A549 (cell line): ENCODE data around the gene OR8S1. TPM values are rescaled to one million over a fixed set of nuclear protein-coding genes. Genes with fewer than 3 reads are reported as not detected.

Experiments used
- ATAC-seq, 2 experiments: fragments of 200-7000 bp in 1 of 2; fragments of >200 bp in 1 of 2; cut with Nextera tagmentation in 1 of 2; cut with Tn5 transposase in 1 of 2; 3 replicates each; pipeline versions ENCODE4 v1.8.0 to v1.9.1; 2018 to 2020; ENCODE audit warnings: mild to moderate bottlenecking in 1 of 2, moderate library complexity in 1 of 2
- CTCF ChIA-PET: fragments of 300-600 bp; sonication (Branson Sonifier 250); formaldehyde crosslinking; extraction: SDS; loops from one replicate; lab custom pipeline; 2021; ENCODE audit warnings: antibody characterized with exemption, inconsistent platforms; lab: Yijun Ruan, JAX
- POLR2A ChIA-PET: fragments of 350-600 bp; formaldehyde crosslinking; extraction: SDS; loops from one replicate; lab custom pipeline; 2021; ENCODE audit warnings: antibody characterized with exemption, inconsistent platforms; lab: Yijun Ruan, JAX
- DNase-seq, 2 experiments: peaks; one replicate each; pipeline versions ENCODE4 v3.0.0 to v3.0.0-alpha.2; 2011 to 2016; ENCODE audit warnings: low read depth in 1 of 2, low spot score in 1 of 2
- FAIRE-seq: peaks from 2 replicates; lab custom pipeline; 2011; peaks lifted over from hg19 to GRCh38; lab: Jason Lieb, UNC
- H3K27ac ChIP-seq, 2 experiments: fragments of >200 bp; sonication (Bioruptor Twin); formaldehyde crosslinking; 3 replicates each; pipeline ENCODE4 v1.5.1; 2016 to 2017
- H3K4me1 ChIP-seq: fragments of >200 bp; sonication (Bioruptor Twin); formaldehyde crosslinking; 3 replicates; pipeline ENCODE4 v1.6.1; 2016
- H3K4me2 ChIP-seq: fragments of >200 bp; sonication (Bioruptor Twin); formaldehyde crosslinking; 3 replicates; pipeline ENCODE4 v1.6.1; 2016
- H3K4me3 ChIP-seq: fragments of >200 bp; sonication (Bioruptor Twin); formaldehyde crosslinking; 3 replicates; pipeline ENCODE4 v1.5.1; 2016
- H3K9me3 ChIP-seq: fragments of >200 bp; sonication (Bioruptor Twin); formaldehyde crosslinking; 3 replicates; pipeline ENCODE4 v1.6.1; 2016
- CBX2 ChIP-seq: fragments of 200-600 bp; sonication (generic); IDR thresholded peaks from 2 replicates; pipeline ENCODE4 v1.6.1; 2016; ENCODE audit warnings: low read depth, mild to moderate bottlenecking, borderline replicate concordance
- CBX8 ChIP-seq: fragments of 200-600 bp; sonication (generic); IDR thresholded peaks from 2 replicates; pipeline ENCODE4 v1.6.1; 2016
- CHD2 ChIP-seq: fragments of 150-350 bp; IDR thresholded peaks from 2 replicates; pipeline ENCODE4 v1.6.1; 2014; ENCODE audit warnings: low read length; ENCODE audit not compliant: partially characterized antibody
- CHD4 ChIP-seq: fragments of 200-600 bp; sonication (generic); IDR thresholded peaks from 2 replicates; pipeline ENCODE4 v1.6.1; 2016; ENCODE audit warnings: antibody characterized with exemption, mild to moderate bottlenecking, borderline replicate concordance
- FOSL2 ChIP-seq, 2 experiments: fragments of 450-650 bp in 1 of 2; fragments of >200 bp in 1 of 2; sonication (Bioruptor Twin) in 1 of 2; formaldehyde crosslinking; IDR thresholded peaks; 2 replicates each; pipeline versions ENCODE4 v1.5.0 to v1.6.1; 2016 to 2020; ENCODE audit warnings: mild to moderate bottlenecking in 1 of 2, moderate library complexity in 1 of 2
- GATA3 ChIP-seq: IDR thresholded peaks from 2 replicates; pipeline ENCODE4 v1.6.1; 2012; ENCODE audit warnings: borderline replicate concordance
- HOXB13 ChIP-seq: fragments of 250-450 bp; sonication (Bioruptor Pico); IDR thresholded peaks from 2 replicates; pipeline ENCODE4 v1.5.0; 2020; ENCODE audit warnings: low read depth, mild to moderate bottlenecking, moderate library complexity
- HOXB5 ChIP-seq: fragments of 250-450 bp; sonication (Bioruptor Pico); IDR thresholded peaks from 2 replicates; pipeline ENCODE4 v1.5.0; 2020; ENCODE audit warnings: mild to moderate bottlenecking, moderate library complexity
- MAFK ChIP-seq: fragments of 450-650 bp; IDR thresholded peaks from 2 replicates; pipeline ENCODE4 v1.6.1; 2014; ENCODE audit not compliant: partially characterized antibody
- NFE2L2 ChIP-seq: fragments of 150-350 bp; conservative IDR thresholded peaks from 2 replicates; pipeline ENCODE4 v1.6.1; 2014; ENCODE audit warnings: low read length
- NPAS2 ChIP-seq: fragments of 250-450 bp; sonication (Bioruptor Pico); IDR thresholded peaks from 2 replicates; pipeline ENCODE4 v1.8.0; 2022; ENCODE audit warnings: mild to moderate bottlenecking, moderate library complexity, borderline replicate concordance
- RCOR1 ChIP-seq: fragments of 150-350 bp; IDR thresholded peaks from 2 replicates; pipeline ENCODE4 v1.6.1; 2014; ENCODE audit warnings: antibody characterized with exemption, low read length, low read depth
- RFX5 ChIP-seq: fragments of 450-650 bp; IDR thresholded peaks from 2 replicates; pipeline ENCODE4 v1.7.1; 2014; ENCODE audit warnings: antibody characterized with exemption, mild to moderate bottlenecking, moderate library complexity
- SMC3 ChIP-seq: fragments of >200 bp; sonication (Bioruptor Twin); formaldehyde crosslinking; IDR thresholded peaks from 3 replicates; pipeline ENCODE4 v1.6.1; 2018; ENCODE audit warnings: inconsistent platforms
- SREBF2 ChIP-seq: fragments of 450-650 bp; IDR thresholded peaks from 2 replicates; pipeline ENCODE4 v1.6.1; 2014; ENCODE audit warnings: mild to moderate bottlenecking, moderate library complexity
- TFCP2L1 ChIP-seq: fragments of 250-450 bp; sonication (Bioruptor Pico); IDR thresholded peaks from 2 replicates; pipeline ENCODE4 v1.5.0; 2021; ENCODE audit warnings: mild to moderate bottlenecking
- ZNF302 ChIP-seq: fragments of 250-450 bp; sonication (Bioruptor Pico); IDR thresholded peaks from 2 replicates; pipeline ENCODE4 v1.9.0; 2021; ENCODE audit warnings: inconsistent platforms, mild to moderate bottlenecking, moderate library complexity
- ZSCAN20 ChIP-seq: fragments of 250-450 bp; sonication (Bioruptor Pico); IDR thresholded peaks from 2 replicates; pipeline ENCODE4 v1.8.0; 2022; ENCODE audit warnings: mild to moderate bottlenecking, moderate library complexity
- WGBS: methylation state at CpG from one replicate; pipeline ENCODE4 v1.1.6; 2017; ENCODE audit errors: missing lambda C conversion rate; 5-methylcytosine and 5-hydroxymethylcytosine counted together
- polyA plus RNA-seq, 4 experiments: library from polyadenylated mRNA; depleted of rRNA in 3 of 4; stranded (reverse); fragments of >200 nt; fragmentation: RNase III in 1 of 4; extraction: RNeasy Plus Mini Kit Qiagen cat#74134 plus additional on column Dnase treatment in 1 of 4; gene quantifications; 2 replicates in 3 of 4; 3 replicates in 1 of 4; pipeline ENCODE4 v1.2.3, GENCODE V29; 2011 to 2017
- TF ChIP-seq, protein P1 (sequence below): IDR thresholded peaks from 2 replicates; pipeline ENCODE4 v1.6.1; 2012
- TF ChIP-seq, protein P2 (sequence below): fragments of 200-600 bp; sonication (generic); IDR thresholded peaks from 2 replicates; pipeline ENCODE4 v1.6.1; 2016; ENCODE audit warnings: antibody characterized with exemption, mild to moderate bottlenecking, moderate library complexity
- TF ChIP-seq, protein P3 (sequence below): fragments of 150-350 bp; IDR thresholded peaks from 2 replicates; pipeline ENCODE4 v1.6.1; 2014; ENCODE audit warnings: low read depth, mild to moderate bottlenecking, low read length
- TF ChIP-seq, protein P4 (sequence below): IDR thresholded peaks from 2 replicates; pipeline ENCODE4 v1.6.1; 2012; ENCODE audit warnings: low read depth, borderline replicate concordance
- TF ChIP-seq, protein P5 (sequence below): IDR thresholded peaks from 2 replicates; pipeline ENCODE4 v1.6.1; 2012
- TF ChIP-seq, protein P6 (sequence below): fragments of 250-450 bp; sonication (Bioruptor Pico); IDR thresholded peaks from 2 replicates; pipeline ENCODE4 v1.5.0; 2020; ENCODE audit warnings: low read depth, mild to moderate bottlenecking, moderate library complexity

The OR8S1 gene
- polyA plus RNA-seq, 2 of the 4 experiments (the other 2 are of a cell fraction) = not detected

DNA sequence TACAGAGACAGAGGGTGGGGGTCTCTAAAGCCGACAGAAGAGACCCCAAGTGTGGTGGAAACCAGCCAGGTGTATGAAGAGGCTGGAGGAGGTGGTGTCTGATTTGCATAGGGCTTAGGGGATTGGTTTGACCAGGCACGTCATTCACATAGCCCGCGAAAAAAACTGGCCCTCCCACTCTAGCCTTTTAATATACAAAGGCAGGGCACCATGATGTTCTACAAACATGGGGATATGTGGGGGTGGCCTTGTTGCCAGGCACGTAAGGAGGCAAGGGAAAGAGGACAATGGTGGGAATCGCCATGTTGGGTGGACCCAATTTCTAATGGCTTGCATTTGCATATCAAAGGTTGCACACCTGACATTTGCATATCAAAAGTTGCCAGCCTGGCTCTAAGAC, 31.2 kb downstream of the OR8S1 start:
- H3K27ac ChIP-seq = no peak overlapping the region
- H3K4me1 ChIP-seq = no peaks in the 10 kb centered on the region
- CTCF ChIA-PET = no interaction called here
- no peak overlapping the region for H3K4me2 ChIP-seq
- WGBS = 48% methylated on average over 6 of the region's 6 CpGs
- FAIRE-seq = no peak
- no peak overlapping the region for H3K4me3 ChIP-seq
- ATAC-seq = no peak
- TF ChIP-seq, protein P1, sequence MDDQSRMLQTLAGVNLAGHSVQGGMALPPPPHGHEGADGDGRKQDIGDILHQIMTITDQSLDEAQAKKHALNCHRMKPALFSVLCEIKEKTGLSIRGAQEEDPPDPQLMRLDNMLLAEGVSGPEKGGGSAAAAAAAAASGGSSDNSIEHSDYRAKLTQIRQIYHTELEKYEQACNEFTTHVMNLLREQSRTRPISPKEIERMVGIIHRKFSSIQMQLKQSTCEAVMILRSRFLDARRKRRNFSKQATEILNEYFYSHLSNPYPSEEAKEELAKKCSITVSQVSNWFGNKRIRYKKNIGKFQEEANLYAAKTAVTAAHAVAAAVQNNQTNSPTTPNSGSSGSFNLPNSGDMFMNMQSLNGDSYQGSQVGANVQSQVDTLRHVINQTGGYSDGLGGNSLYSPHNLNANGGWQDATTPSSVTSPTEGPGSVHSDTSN = no peak
- no peak for TF ChIP-seq HOXB5
- no peak for TF ChIP-seq NFE2L2
- no peak for TF ChIP-seq MAFK
- TF ChIP-seq, protein P2, sequence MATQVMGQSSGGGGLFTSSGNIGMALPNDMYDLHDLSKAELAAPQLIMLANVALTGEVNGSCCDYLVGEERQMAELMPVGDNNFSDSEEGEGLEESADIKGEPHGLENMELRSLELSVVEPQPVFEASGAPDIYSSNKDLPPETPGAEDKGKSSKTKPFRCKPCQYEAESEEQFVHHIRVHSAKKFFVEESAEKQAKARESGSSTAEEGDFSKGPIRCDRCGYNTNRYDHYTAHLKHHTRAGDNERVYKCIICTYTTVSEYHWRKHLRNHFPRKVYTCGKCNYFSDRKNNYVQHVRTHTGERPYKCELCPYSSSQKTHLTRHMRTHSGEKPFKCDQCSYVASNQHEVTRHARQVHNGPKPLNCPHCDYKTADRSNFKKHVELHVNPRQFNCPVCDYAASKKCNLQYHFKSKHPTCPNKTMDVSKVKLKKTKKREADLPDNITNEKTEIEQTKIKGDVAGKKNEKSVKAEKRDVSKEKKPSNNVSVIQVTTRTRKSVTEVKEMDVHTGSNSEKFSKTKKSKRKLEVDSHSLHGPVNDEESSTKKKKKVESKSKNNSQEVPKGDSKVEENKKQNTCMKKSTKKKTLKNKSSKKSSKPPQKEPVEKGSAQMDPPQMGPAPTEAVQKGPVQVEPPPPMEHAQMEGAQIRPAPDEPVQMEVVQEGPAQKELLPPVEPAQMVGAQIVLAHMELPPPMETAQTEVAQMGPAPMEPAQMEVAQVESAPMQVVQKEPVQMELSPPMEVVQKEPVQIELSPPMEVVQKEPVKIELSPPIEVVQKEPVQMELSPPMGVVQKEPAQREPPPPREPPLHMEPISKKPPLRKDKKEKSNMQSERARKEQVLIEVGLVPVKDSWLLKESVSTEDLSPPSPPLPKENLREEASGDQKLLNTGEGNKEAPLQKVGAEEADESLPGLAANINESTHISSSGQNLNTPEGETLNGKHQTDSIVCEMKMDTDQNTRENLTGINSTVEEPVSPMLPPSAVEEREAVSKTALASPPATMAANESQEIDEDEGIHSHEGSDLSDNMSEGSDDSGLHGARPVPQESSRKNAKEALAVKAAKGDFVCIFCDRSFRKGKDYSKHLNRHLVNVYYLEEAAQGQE = no peak
- TF ChIP-seq FOSL2 (IDR thresholded peaks at IDR 0.05) = no peak
- TF ChIP-seq FOSL2 (CRISPR knock-in tag; IDR thresholded peaks at IDR 0.05) = no peak
- TF ChIP-seq CHD4 = no peak
- no peak for TF ChIP-seq RCOR1
- TF ChIP-seq ZSCAN20 = no peak
- TF ChIP-seq CHD2 = no peak
- TF ChIP-seq NPAS2 (CRISPR knock-in tag) = no peak
- no peak for TF ChIP-seq TFCP2L1 (CRISPR knock-in tag)
- no peak for TF ChIP-seq HOXB13 (CRISPR knock-in tag)
- POLR2A ChIA-PET = no interaction called here
- DNase-seq = no peak
- H3K9me3 ChIP-seq = no peaks in the 10 kb centered on the region

DNA sequence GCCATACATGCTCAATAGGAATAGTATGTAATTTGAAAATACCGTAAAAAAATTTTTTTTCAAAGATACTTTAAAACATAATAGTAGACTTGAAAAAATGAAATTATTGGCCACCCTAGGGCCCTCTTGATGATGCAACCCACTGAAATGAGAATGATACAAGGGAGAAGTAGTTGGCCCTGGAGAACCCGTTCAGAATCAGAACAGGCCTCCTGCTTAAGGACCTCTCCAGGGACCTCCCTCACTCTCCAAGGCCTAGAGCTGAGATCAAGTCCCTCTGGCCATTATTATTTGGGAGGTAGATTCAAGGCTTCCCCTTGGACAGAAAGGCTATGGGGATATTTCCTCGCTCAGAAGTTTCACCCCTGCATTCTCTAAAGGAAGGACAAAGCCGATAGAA, 32.5 kb downstream of the OR8S1 start:
- ATAC-seq (no peak), FAIRE-seq (no peak), DNase-seq (no peak)
- Histone ChIP-seq H3K4me2 (no peak overlapping the region), H3K4me1 (no peaks in the 10 kb centered on the region), H3K27ac (no peak overlapping the region), H3K9me3 (no peaks in the 10 kb centered on the region), H3K4me3 (no peak overlapping the region)
- POLR2A ChIA-PET = no interaction called here
- WGBS = 40% methylated on average over 4 of the region's 4 CpGs
- CTCF ChIA-PET = interaction anchor here (1.0 kb wide), 1 partner anchor 61 kb away, joined by 3 read pairs; no protein-coding TSS in a partner anchor
- TF ChIP-seq, protein P3, sequence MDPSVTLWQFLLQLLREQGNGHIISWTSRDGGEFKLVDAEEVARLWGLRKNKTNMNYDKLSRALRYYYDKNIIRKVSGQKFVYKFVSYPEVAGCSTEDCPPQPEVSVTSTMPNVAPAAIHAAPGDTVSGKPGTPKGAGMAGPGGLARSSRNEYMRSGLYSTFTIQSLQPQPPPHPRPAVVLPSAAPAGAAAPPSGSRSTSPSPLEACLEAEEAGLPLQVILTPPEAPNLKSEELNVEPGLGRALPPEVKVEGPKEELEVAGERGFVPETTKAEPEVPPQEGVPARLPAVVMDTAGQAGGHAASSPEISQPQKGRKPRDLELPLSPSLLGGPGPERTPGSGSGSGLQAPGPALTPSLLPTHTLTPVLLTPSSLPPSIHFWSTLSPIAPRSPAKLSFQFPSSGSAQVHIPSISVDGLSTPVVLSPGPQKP = no peak
- TF ChIP-seq RFX5 (no peak), NFE2L2 (no peak), SMC3 (no peak), CBX8 (no peak), ZNF302 (CRISPR knock-in tag) (no peak), HOXB5 (no peak), SREBF2 (no peak), CBX2 (no peak), NPAS2 (CRISPR knock-in tag) (no peak), RCOR1 (no peak), GATA3 (no peak)
- TF ChIP-seq, protein P4, sequence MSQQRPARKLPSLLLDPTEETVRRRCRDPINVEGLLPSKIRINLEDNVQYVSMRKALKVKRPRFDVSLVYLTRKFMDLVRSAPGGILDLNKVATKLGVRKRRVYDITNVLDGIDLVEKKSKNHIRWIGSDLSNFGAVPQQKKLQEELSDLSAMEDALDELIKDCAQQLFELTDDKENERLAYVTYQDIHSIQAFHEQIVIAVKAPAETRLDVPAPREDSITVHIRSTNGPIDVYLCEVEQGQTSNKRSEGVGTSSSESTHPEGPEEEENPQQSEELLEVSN = no peak
- TF ChIP-seq, protein P5, sequence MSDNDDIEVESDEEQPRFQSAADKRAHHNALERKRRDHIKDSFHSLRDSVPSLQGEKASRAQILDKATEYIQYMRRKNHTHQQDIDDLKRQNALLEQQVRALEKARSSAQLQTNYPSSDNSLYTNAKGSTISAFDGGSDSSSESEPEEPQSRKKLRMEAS = no peak
- TF ChIP-seq, protein P6, sequence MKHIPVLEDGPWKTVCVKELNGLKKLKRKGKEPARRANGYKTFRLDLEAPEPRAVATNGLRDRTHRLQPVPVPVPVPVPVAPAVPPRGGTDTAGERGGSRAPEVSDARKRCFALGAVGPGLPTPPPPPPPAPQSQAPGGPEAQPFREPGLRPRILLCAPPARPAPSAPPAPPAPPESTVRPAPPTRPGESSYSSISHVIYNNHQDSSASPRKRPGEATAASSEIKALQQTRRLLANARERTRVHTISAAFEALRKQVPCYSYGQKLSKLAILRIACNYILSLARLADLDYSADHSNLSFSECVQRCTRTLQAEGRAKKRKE (CRISPR knock-in tag) = no peak
